GM19099 (cell line): ENCODE measurements around the gene RSRP1.

Experiments used
- POLR2A ChIP-seq: IDR thresholded peaks from 3 replicates; pipeline ENCODE4 v1.6.1; 2011; ENCODE audit warnings: low read depth; ENCODE audit not compliant: insufficient read length; ENCODE audit errors: extremely low read depth

Gene RSRP1

GRCh38 chr1:25193229-25193628 lies 54.0 kb downstream of the RSRP1 start:
- no peak for TF ChIP-seq POLR2A
